H1 (cell line): ENCODE data around the gene FLRT1.

Experiments
- CEBPB ChIP-seq: IDR thresholded peaks from 2 replicates; pipeline ENCODE4 v1.6.1; 2012; ENCODE audit warnings: low read depth, low read length
- EP300 ChIP-seq, 2 experiments: IDR thresholded peaks; 1 replicate in 1 of 2; 2 replicates in 1 of 2; pipeline ENCODE4 v1.6.1; 2011 to 2012; ENCODE audit warnings: low read depth in 2 of 2, low read length in 2 of 2, mild to moderate bottlenecking in 2 of 2, borderline replicate concordance in 1 of 2, inconsistent platforms in 1 of 2, moderate library complexity in 1 of 2
- EZH2 ChIP-seq: fragments of 200-600 bp; sonication (generic); IDR thresholded peaks from 2 replicates; pipeline ENCODE4 v1.7.1; 2012; ENCODE audit warnings: low read depth, mild to moderate bottlenecking, moderate library complexity, low read length, inconsistent platforms; ENCODE audit not compliant: severe bottlenecking
- POLR2AphosphoS5 ChIP-seq: IDR thresholded peaks from 2 replicates; pipeline ENCODE4 v1.6.1; 2011; ENCODE audit warnings: low read depth, low read length
- SIN3A ChIP-seq, 2 experiments: IDR thresholded peaks in 1 of 2; conservative IDR thresholded peaks in 1 of 2; 2 replicates each; pipeline ENCODE4 v1.6.1; 2011 to 2012; ENCODE audit warnings: low read length in 2 of 2, improper control_type of control experiment in 1 of 2, low read depth in 1 of 2, mild to moderate bottlenecking in 1 of 2
- TF ChIP-seq, protein P1 (sequence below), 3 experiments: IDR thresholded peaks; 1 replicate in 2 of 3; 2 replicates in 1 of 3; pipeline versions ENCODE4 v1.5.1 to v1.6.1; 2011; ENCODE audit warnings: low read length in 3 of 3, mild to moderate bottlenecking in 3 of 3, inconsistent platforms in 2 of 3, low read depth in 1 of 3, moderate library complexity in 1 of 3; ENCODE audit not compliant: insufficient read depth in 1 of 3; ENCODE audit errors: control extremely low read depth in 1 of 3

DNA sequence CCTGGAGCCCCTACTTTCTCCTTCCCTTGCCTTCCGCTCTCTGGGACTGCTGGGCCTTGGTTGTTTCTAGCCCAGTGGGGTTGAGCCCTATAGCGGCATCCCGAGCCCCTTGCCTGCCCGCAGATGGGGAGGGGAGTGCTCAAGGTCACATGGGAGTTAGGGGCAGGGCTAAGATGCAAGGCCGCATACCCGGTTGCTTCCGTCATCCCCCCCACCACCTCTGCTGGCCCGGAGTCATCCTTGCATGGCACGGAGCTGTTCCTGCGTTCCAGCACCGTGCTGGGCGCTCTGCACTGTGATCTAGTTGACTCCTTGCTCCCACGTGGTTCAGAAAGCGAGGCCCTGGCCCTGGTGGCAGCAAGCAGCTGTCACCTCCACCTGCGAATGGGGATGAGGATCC lies 18.0 kb downstream of the FLRT1 start:
- TF ChIP-seq SIN3A (conservative IDR thresholded peaks at IDR 0.05 in 1 of 2, IDR thresholded peaks at IDR 0.05 in 1 of 2; ENCODE audit: low read depth in 1 of 2, low read length in 2 of 2) (no peak), CEBPB (no peak), POLR2AphosphoS5 (no peak), EP300 (IDR thresholded peaks at IDR 0.05; ENCODE audit: borderline replicate concordance in 1 of 2, low read depth in 2 of 2, low read length in 2 of 2) (no peak), EZH2 (no peak)
- TF ChIP-seq, protein P1, sequence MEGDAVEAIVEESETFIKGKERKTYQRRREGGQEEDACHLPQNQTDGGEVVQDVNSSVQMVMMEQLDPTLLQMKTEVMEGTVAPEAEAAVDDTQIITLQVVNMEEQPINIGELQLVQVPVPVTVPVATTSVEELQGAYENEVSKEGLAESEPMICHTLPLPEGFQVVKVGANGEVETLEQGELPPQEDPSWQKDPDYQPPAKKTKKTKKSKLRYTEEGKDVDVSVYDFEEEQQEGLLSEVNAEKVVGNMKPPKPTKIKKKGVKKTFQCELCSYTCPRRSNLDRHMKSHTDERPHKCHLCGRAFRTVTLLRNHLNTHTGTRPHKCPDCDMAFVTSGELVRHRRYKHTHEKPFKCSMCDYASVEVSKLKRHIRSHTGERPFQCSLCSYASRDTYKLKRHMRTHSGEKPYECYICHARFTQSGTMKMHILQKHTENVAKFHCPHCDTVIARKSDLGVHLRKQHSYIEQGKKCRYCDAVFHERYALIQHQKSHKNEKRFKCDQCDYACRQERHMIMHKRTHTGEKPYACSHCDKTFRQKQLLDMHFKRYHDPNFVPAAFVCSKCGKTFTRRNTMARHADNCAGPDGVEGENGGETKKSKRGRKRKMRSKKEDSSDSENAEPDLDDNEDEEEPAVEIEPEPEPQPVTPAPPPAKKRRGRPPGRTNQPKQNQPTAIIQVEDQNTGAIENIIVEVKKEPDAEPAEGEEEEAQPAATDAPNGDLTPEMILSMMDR (IDR thresholded peaks at IDR 0.05; ENCODE audit: control extremely low read depth in 1 of 3, insufficient read depth in 1 of 3, low read depth in 1 of 3, low read length in 3 of 3), result no peak
